ENCODE data around the gene SENP2. TPM values are rescaled to one million over a fixed set of nuclear protein-coding genes. Genes with fewer than 3 reads are reported as not detected.

SENP2 gene
- total and polyA plus RNA-seq, 9 of the 15 experiments (the other 6 are each of a cell fraction or from before 2014, with no cell fraction given), result 11.8 to 67.1 (median 41.1) TPM

DNA sequence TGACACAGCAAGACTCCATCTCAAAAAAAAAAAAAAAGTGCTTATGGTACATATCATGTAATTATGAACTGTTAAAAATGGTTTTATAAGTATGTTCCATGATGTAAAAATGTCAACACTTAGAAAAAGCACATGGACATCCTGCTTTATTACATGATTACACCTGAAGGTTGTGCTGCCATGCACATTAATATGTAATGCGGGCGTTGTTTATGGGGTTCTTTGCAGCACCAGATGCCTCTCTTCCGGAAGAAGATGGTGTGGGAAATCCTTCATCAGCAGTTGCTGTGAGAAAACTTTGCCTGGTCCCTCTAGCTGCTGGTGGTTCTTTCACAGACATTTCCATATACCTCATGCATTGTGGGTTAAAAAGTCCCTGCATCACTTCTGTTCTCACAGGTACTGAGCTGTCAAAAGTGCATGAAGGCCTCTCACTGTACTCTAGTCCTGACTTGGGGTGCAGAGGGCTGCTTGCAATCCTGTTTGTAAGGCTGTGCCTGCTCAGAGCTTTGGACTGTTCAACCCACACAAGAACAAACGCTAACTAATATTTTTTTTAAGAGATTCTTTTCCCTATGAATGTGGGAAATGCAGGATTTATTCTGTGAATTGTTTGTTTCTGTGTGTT is 43.6 kb downstream of the SENP2 start (continued):
- TF ChIP-seq, protein P1, sequence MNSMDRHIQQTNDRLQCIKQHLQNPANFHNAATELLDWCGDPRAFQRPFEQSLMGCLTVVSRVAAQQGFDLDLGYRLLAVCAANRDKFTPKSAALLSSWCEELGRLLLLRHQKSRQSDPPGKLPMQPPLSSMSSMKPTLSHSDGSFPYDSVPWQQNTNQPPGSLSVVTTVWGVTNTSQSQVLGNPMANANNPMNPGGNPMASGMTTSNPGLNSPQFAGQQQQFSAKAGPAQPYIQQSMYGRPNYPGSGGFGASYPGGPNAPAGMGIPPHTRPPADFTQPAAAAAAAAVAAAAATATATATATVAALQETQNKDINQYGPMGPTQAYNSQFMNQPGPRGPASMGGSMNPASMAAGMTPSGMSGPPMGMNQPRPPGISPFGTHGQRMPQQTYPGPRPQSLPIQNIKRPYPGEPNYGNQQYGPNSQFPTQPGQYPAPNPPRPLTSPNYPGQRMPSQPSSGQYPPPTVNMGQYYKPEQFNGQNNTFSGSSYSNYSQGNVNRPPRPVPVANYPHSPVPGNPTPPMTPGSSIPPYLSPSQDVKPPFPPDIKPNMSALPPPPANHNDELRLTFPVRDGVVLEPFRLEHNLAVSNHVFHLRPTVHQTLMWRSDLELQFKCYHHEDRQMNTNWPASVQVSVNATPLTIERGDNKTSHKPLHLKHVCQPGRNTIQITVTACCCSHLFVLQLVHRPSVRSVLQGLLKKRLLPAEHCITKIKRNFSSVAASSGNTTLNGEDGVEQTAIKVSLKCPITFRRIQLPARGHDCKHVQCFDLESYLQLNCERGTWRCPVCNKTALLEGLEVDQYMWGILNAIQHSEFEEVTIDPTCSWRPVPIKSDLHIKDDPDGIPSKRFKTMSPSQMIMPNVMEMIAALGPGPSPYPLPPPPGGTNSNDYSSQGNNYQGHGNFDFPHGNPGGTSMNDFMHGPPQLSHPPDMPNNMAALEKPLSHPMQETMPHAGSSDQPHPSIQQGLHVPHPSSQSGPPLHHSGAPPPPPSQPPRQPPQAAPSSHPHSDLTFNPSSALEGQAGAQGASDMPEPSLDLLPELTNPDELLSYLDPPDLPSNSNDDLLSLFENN (IDR thresholded peaks at IDR 0.05; ENCODE audit: low read depth in 2 of 2, low read length in 2 of 2), result no peak
- TF ChIP-seq TOE1 (IDR thresholded peaks at IDR 0.05; ENCODE audit: borderline replicate concordance) (no peak), TOE1 (CRISPR knock-in tag; IDR thresholded peaks at IDR 0.05; ENCODE audit: borderline replicate concordance, low read depth) (no peak), NR2C2 (CRISPR knock-in tag; IDR thresholded peaks at IDR 0.05) (no peak), NR2C2 (tag; IDR thresholded peaks at IDR 0.05) (no peak), ZNF318 (IDR thresholded peaks at IDR 0.05; ENCODE audit: borderline replicate concordance in 1 of 2, low read depth in 1 of 2) (no peak)
